ENCODE results near the gene ATG4B.
"Not testable (repeated sequence)": the region's sequence is repeated elsewhere in the genome, so short reads cannot be mapped to it uniquely, and the experiment has no call there.

The ATG4B gene

GRCh38 chr2:241640165-241640795, 2.8 kb downstream of the ATG4B start:
- no peak for DNase-seq

- DNase-seq, result no peak
These were observed 4.1 kb downstream of the ATG4B start for GRCh38 chr2:241641631-241642030.

- no peak for DNase-seq
These were observed 7.8 kb downstream of the ATG4B start for GRCh38 chr2:241645056-241645914.

- no peak for DNase-seq
These were observed 8.6 kb downstream of the ATG4B start for GRCh38 chr2:241645915-241646645.

- DNase-seq, result no peak
These were observed 11.0 kb downstream of the ATG4B start for GRCh38 chr2:241648453-241648852.

GRCh38 chr2:241649404-241649803, 11.9 kb downstream of the ATG4B start:
- no peak for DNase-seq

- DNase-seq, result no peak
These were observed 12.4 kb downstream of the ATG4B start for GRCh38 chr2:241649927-241650326.

- no peak for DNase-seq
These were observed 14.6 kb downstream of the ATG4B start for GRCh38 chr2:241652142-241652541.

GRCh38 chr2:241652722-241653121, 15.2 kb downstream of the ATG4B start:
- no peak for DNase-seq

- DNase-seq, result no peak
These were observed 15.8 kb downstream of the ATG4B start for GRCh38 chr2:241653210-241653750.

- DNase-seq, result no peak
These were observed 17.1 kb downstream of the ATG4B start for GRCh38 chr2:241654551-241654950.

GRCh38 chr2:241655516-241656189, 18.2 kb downstream of the ATG4B start:
- DNase-seq, result no peak

GRCh38 chr2:241656190-241656741, 18.8 kb downstream of the ATG4B start:
- no peak for DNase-seq

GRCh38 chr2:241657786-241658254, 20.3 kb downstream of the ATG4B start:
- no peak for DNase-seq

- DNase-seq, result no peak
These were observed 20.8 kb downstream of the ATG4B start for GRCh38 chr2:241658296-241658695.

- no peak for DNase-seq
These were observed 21.8 kb downstream of the ATG4B start for GRCh38 chr2:241659150-241659739.

- DNase-seq, result no peak
These were observed 23.2 kb downstream of the ATG4B start for GRCh38 chr2:241660593-241661213.

- not testable (repeated sequence) for DNase-seq
These were observed 25.2 kb downstream of the ATG4B start for GRCh38 chr2:241662731-241663130.

- DNase-seq, result no peak
These were observed 28.4 kb downstream of the ATG4B start for GRCh38 chr2:241665731-241666440.

GRCh38 chr2:241666627-241667400, 29.3 kb downstream of the ATG4B start:
- DNase-seq, result no peak

All from NCI-H2081 treated with DMSO at 0.1 percent for 48 hours (cell line).